Measurements from ENCODE around the gene CAMSAP2.

CAMSAP2 gene

GRCh38 chr1:200729863-200730262 lies 8.8 kb upstream of the CAMSAP2 start:
- Histone ChIP-seq H3K27ac (ENCODE audit: extremely low read depth, low read depth, low read length) (no peak overlapping the region), H3K9me3 (ENCODE audit: control insufficient read depth, insufficient read depth, low read depth, low read length) (no peaks in the 10 kb centered on the region), H3K36me3 (ENCODE audit: control insufficient read depth in 2 of 2, insufficient read depth in 1 of 2, low read length in 2 of 2) (no peaks in the 10 kb centered on the region), H3K4me3 (ENCODE audit: low read depth, low read length) (no peak overlapping the region), H3K4me1 (ENCODE audit: control insufficient read depth, insufficient read depth, low read length) (no peaks in the 10 kb centered on the region)
- TF ChIP-seq BCL6B (tag by site-specific recombination; IDR thresholded peaks at IDR 0.05), result no peak
- CTCF ChIA-PET, result interaction anchor here (1.1 kb wide), 1 partner anchor 172 kb away, joined by 4 read pairs; no protein-coding TSS in a partner anchor
- POLR2A ChIA-PET, result no interaction called here

GRCh38 chr1:200731654-200732332 lies 6.9 kb upstream of the CAMSAP2 start:
- no peaks in the 10 kb centered on the region for H3K4me1 ChIP-seq (ENCODE audit: control insufficient read depth, insufficient read depth, low read length)
- H3K36me3 ChIP-seq (ENCODE audit: control insufficient read depth in 2 of 2, insufficient read depth in 1 of 2, low read length in 2 of 2), result no peaks in the 10 kb centered on the region
- H3K27ac ChIP-seq (ENCODE audit: extremely low read depth, low read depth, low read length), result no peak overlapping the region
- ChIA-PET POLR2A (interaction anchor here (1.2 kb wide), 1 partner anchor 62 kb away, joined by 3 read pairs; the partner anchor contains the start of gene DDX59), CTCF (interaction anchor here (0.5 to 0.7 kb wide), 2 partner anchors 67 to 110 kb away, joined by 3 to 4 read pairs; no protein-coding TSS in a partner anchor)
- H3K4me3 ChIP-seq (ENCODE audit: low read depth, low read length), result no peak overlapping the region
- TF ChIP-seq ZFHX2 (tag by site-specific recombination; conservative IDR thresholded peaks at IDR 0.05) (no peak), ZNF132 (tag by site-specific recombination; IDR thresholded peaks at IDR 0.05; ENCODE audit: borderline replicate concordance) (no peak), ZNF704 (tag by site-specific recombination; IDR thresholded peaks at IDR 0.05) (no peak), ZNF280D (tag by site-specific recombination; IDR thresholded peaks at IDR 0.05) (no peak)
- no peaks in the 10 kb centered on the region for H3K9me3 ChIP-seq (ENCODE audit: control insufficient read depth, insufficient read depth, low read depth, low read length)

- Histone ChIP-seq H3K4me1 (ENCODE audit: control insufficient read depth, insufficient read depth, low read length) (no peaks in the 10 kb centered on the region), H3K9me3 (ENCODE audit: control insufficient read depth, insufficient read depth, low read depth, low read length) (no peaks in the 10 kb centered on the region), H3K4me3 (ENCODE audit: low read depth, low read length) (no peak overlapping the region), H3K36me3 (ENCODE audit: control insufficient read depth in 2 of 2, insufficient read depth in 1 of 2, low read length in 2 of 2) (no peaks in the 10 kb centered on the region), H3K27ac (ENCODE audit: extremely low read depth, low read depth, low read length) (no peak overlapping the region)
- POLR2A ChIA-PET, result interaction anchor here (0.6 to 1.2 kb wide), 2 partner anchors 63 to 265 kb away, joined by 3 read pairs; partner anchors contain the start of gene DDX59
- TF ChIP-seq ZNF623 (tag by site-specific recombination; IDR thresholded peaks at IDR 0.05) (no peak), YY1 (tag by site-specific recombination; IDR thresholded peaks at IDR 0.05) (no peak), BCL11A (tag by site-specific recombination; IDR thresholded peaks at IDR 0.05; ENCODE audit: low read depth) (no peak), MZF1 (tag by site-specific recombination; IDR thresholded peaks at IDR 0.05; ENCODE audit: borderline replicate concordance) (peak; percentile 22; the same call in 1 of the 2 replicates), ZIC2 (tag by site-specific recombination; IDR thresholded peaks at IDR 0.05) (peak; percentile 20; the same call in 1 of the 2 replicates), ZNF248 (tag by site-specific recombination; IDR thresholded peaks at IDR 0.05) (no peak)
- CTCF ChIA-PET, result interaction anchor here (0.6 to 0.7 kb wide), 2 partner anchors 110 to 259 kb away, joined by 3 to 4 read pairs; no protein-coding TSS in a partner anchor
These were observed 6.3 kb upstream of the CAMSAP2 start for GRCh38 chr1:200732438-200732837.

GRCh38 chr1:200733907-200734306 lies 4.8 kb upstream of the CAMSAP2 start:
- Histone ChIP-seq H3K4me1 (ENCODE audit: control insufficient read depth, insufficient read depth, low read length) (no peaks in the 10 kb centered on the region), H3K4me3 (ENCODE audit: low read depth, low read length) (no peak overlapping the region), H3K9me3 (ENCODE audit: control insufficient read depth, insufficient read depth, low read depth, low read length) (no peaks in the 10 kb centered on the region), H3K27ac (ENCODE audit: extremely low read depth, low read depth, low read length) (no peak overlapping the region), H3K36me3 (ENCODE audit: control insufficient read depth in 2 of 2, insufficient read depth in 1 of 2, low read length in 2 of 2) (no peaks in the 10 kb centered on the region)
- CTCF ChIA-PET, result interaction anchor here (1.8 kb wide), 1 partner anchor 112 kb away, joined by 5 read pairs; no protein-coding TSS in a partner anchor
- peak; percentile 1; the same call in 1 of the 2 replicates for TF ChIP-seq ZNF335 (tag by site-specific recombination; conservative IDR thresholded peaks at IDR 0.05)
- TF ChIP-seq GLIS1 (tag by site-specific recombination; IDR thresholded peaks at IDR 0.05), result peak; percentile 37; the same call in 1 of the 2 replicates
- no peak for TF ChIP-seq ZNF558 (tag by site-specific recombination; IDR thresholded peaks at IDR 0.05)
- 0 out of 2 replicates have a peak, but pooled peaks have one; percentile 47 for TF ChIP-seq ZIC2 (tag by site-specific recombination; IDR thresholded peaks at IDR 0.05)
- POLR2A ChIA-PET, result no interaction called here
